HPDE6-E6E7 (cell line): Measurements from ENCODE around the gene OR4C16.

ENCODE experiments used
- DNase-seq: peaks from one replicate; pipeline ENCODE4 v3.0.0; 2011; ENCODE audit warnings: missing footprints; ENCODE audit errors: extremely low spot score

OR4C16 gene

DNA sequence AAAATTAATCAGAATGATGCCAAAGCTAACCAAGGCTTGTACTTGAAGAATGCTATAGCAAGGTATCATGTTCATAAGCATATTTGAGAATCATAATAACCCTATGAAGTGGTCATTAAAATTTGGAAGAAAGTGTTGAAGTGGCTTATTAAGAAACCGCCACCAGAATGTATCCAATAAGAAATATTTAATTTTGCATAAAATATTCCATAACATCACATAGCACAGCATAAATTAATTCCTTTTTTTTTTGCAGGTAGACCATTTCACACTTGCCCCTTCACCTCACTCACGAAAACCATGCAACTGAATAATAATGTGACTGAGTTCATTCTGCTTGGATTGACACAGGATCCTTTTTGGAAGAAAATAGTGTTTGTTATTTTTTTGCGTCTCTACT lies at the start of gene OR4C16:
Gene OR4C16 (plus strand): TSS at position 301 of the 400 bp plus-strand sequence. CDS start 0 bp downstream, at position 301.
- no peak for DNase-seq

GRCh38 chr11:55554169-55554568 lies 17.8 kb upstream of the OR4C16 start, which contains the start of gene OR4C15:
Gene OR4C15, plus strand, starts transcription at chr11:55554469. Its CDS starts 0 bp downstream, at chr11:55554469.
- no peak for DNase-seq

GRCh38 chr11:55572548-55572947 lies 620 bp downstream of the OR4C16 start:
- no peak for DNase-seq

DNA sequence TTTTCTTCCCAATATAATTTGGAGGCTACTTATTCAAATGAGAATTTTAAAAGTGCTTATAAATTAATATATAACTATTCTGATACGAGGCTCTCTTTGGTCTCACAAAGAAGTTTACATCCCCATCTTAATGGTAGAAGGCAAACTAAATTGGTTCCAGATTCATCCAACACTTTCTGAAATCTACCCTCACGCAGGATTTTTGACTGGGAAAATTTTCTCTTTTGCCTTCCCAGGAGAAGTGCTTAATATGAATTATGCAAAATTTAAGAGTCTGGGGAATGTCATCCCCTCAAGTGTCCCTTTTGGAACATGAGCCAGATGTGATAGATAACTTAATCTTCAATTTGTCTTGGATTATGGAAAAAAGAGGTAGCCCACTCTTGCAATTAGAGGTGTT lies 35.6 kb downstream of the OR4C16 start, which contains the start of gene OR4C11:
Gene OR4C11 (minus strand): TSS at position 101 of the 400 bp plus-strand sequence. CDS start 3,272 bp downstream, outside the sequence.
- DNase-seq, result no peak
